ENCODE measurements around the gene SPACDR. TPM values are rescaled to one million over a fixed set of nuclear protein-coding genes. Genes with fewer than 3 reads are reported as not detected.

The SPACDR gene
- polyA plus RNA-seq, 1 donor (not counting 4 experiments of a cell fraction or from before 2014, with no cell fraction given) = 0.37 TPM

DNA sequence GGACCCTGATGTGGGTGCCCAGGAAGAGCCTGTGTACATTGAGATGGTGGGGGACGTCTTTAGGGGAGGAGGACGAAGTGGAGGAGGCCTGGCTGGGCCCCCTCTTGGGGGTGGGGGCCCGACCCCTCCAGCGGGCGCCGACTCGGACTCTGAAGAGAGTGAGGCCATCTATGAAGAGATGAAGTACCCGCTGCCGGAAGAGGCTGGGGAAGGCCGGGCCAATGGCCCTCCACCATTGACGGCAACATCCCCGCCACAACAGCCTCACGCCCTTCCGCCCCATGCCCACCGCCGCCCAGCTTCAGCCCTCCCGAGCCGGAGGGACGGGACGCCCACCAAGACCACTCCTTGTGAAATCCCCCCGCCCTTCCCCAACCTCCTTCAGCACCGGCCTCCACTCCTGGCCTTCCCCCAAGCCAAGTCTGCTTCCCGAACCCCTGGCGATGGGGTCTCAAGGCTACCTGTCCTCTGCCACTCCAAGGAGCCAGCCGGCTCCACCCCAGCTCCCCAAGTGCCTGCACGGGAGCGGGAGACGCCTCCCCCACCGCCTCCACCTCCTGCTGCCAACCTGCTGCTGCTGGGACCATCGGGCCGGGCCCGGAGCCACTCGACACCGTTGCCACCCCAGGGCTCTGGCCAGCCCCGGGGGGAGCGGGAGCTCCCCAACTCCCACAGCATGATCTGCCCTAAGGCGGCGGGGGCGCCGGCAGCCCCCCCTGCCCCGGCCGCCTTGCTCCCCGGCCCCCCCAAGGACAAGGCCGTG is 24.5 kb upstream of the SPACDR start:
- dilution Hi-C loops (cut with MboI; ENCODE audit: extremely low pct_ligation_motif_present, low sequenced_read_pairs) = no loop called here
- H3K4me1 ChIP-seq (ENCODE audit: control insufficient read depth, extremely low read depth, insufficient read depth, low read length) = peaks cover 10% of the 10 kb centered on the region

DNA sequence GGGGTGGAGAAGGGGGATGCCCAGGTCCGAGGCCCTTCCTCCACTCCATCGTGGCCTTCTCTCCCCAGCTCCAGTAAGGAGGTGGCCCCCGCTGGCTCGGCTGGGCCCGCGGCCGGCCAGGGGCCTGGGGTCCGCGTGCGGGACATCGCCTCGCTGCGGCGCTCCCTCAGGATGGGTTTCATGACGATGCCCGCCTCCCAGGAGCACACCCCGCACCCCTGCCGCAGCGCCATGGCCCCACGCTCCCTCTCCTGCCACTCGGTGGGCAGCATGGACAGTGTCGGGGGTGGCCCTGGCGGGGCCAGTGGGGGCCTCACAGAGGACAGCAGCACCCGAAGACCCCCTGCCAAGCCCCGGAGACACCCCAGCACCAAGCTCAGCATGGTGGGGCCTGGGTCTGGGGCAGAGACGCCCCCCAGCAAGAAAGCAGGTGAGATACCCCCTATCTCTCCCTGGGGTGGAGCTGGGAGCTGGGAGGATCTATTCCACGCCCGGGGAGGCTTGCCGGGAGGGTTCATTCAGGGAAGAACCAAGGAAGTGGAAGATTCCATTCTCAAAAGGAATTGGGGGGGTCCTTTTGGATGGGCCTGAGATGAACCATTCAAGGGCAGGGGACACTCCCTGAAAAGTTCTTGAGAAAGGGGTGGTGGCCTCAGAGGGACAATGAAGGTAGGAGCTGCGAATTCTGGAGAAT is 22.8 kb upstream of the SPACDR start:
- Histone ChIP-seq H2AFZ (ENCODE audit: control insufficient read depth, low read length) (no peak overlapping the region), H3K9ac (ENCODE audit: control insufficient read depth, extremely low read depth, insufficient read depth, low read length) (no peak overlapping the region), H3K27ac (ENCODE audit: control insufficient read depth, insufficient read depth, low read length) (no peak overlapping the region), H3K4me1 (ENCODE audit: control insufficient read depth, extremely low read depth, insufficient read depth, low read length) (no peaks in the 10 kb centered on the region), H3K4me3 (ENCODE audit: control insufficient read depth in 2 of 3, extremely low read depth in 1 of 3, insufficient read depth in 2 of 3, low read depth in 1 of 3, low read length in 3 of 3) (no peak overlapping the region), H3K4me2 (ENCODE audit: control insufficient read depth, extremely low read depth, insufficient read depth, low read depth, low read length) (no peak overlapping the region), H3K9me3 (ENCODE audit: control insufficient read depth, low read depth, low read length) (no peaks in the 10 kb centered on the region), H3K27me3 (ENCODE audit: control insufficient read depth, extremely low read depth, insufficient read depth, low read length) (no peaks in the 10 kb centered on the region), H3K36me3 (ENCODE audit: control insufficient read depth in 2 of 2, extremely low read depth in 1 of 2, insufficient read depth in 2 of 2, low read length in 2 of 2) (no peaks in the 10 kb centered on the region), H3K9me1 (ENCODE audit: control insufficient read depth, extremely low read depth, insufficient read depth, low read length) (no peaks in the 10 kb centered on the region), H4K20me1 (ENCODE audit: control insufficient read depth, extremely low read depth, insufficient read depth, low read length) (no peaks in the 10 kb centered on the region), H3K79me2 (ENCODE audit: control insufficient read depth, insufficient read depth, low read length) (no peaks in the 10 kb centered on the region)
- FAIRE-seq = no peak
- no peak for TF ChIP-seq EZH2 (IDR thresholded peaks at IDR 0.05; ENCODE audit: low read length)
- dilution Hi-C loops (cut with MboI; ENCODE audit: extremely low pct_ligation_motif_present, low sequenced_read_pairs) = no loop called here
- no peak for DNase-seq (ENCODE audit: low read depth, low spot score)

More for the DNA sequence above, 24.5 kb upstream of the SPACDR start:
- Histone ChIP-seq H3K9me3 (ENCODE audit: control insufficient read depth, low read depth, low read length) (no peaks in the 10 kb centered on the region), H3K9me1 (ENCODE audit: control insufficient read depth, extremely low read depth, insufficient read depth, low read length) (no peaks in the 10 kb centered on the region), H3K4me2 (ENCODE audit: control insufficient read depth, extremely low read depth, insufficient read depth, low read depth, low read length) (no peak overlapping the region), H3K36me3 (ENCODE audit: control insufficient read depth in 2 of 2, extremely low read depth in 1 of 2, insufficient read depth in 2 of 2, low read length in 2 of 2) (no peaks in the 10 kb centered on the region), H2AFZ (ENCODE audit: control insufficient read depth, low read length) (no peak overlapping the region), H3K27ac (ENCODE audit: control insufficient read depth, insufficient read depth, low read length) (no peak overlapping the region), H3K79me2 (ENCODE audit: control insufficient read depth, insufficient read depth, low read length) (no peaks in the 10 kb centered on the region), H3K27me3 (ENCODE audit: control insufficient read depth, extremely low read depth, insufficient read depth, low read length) (no peaks in the 10 kb centered on the region), H3K9ac (ENCODE audit: control insufficient read depth, extremely low read depth, insufficient read depth, low read length) (no peak overlapping the region), H4K20me1 (ENCODE audit: control insufficient read depth, extremely low read depth, insufficient read depth, low read length) (no peaks in the 10 kb centered on the region), H3K4me3 (ENCODE audit: control insufficient read depth in 2 of 3, extremely low read depth in 1 of 3, insufficient read depth in 2 of 3, low read depth in 1 of 3, low read length in 3 of 3) (no peak overlapping the region)
- DNase-seq (ENCODE audit: low read depth, low spot score) (no peak), FAIRE-seq (no peak)
- TF ChIP-seq EZH2 (IDR thresholded peaks at IDR 0.05; ENCODE audit: low read length) = no peak
- TF ChIP-seq, protein P1, sequence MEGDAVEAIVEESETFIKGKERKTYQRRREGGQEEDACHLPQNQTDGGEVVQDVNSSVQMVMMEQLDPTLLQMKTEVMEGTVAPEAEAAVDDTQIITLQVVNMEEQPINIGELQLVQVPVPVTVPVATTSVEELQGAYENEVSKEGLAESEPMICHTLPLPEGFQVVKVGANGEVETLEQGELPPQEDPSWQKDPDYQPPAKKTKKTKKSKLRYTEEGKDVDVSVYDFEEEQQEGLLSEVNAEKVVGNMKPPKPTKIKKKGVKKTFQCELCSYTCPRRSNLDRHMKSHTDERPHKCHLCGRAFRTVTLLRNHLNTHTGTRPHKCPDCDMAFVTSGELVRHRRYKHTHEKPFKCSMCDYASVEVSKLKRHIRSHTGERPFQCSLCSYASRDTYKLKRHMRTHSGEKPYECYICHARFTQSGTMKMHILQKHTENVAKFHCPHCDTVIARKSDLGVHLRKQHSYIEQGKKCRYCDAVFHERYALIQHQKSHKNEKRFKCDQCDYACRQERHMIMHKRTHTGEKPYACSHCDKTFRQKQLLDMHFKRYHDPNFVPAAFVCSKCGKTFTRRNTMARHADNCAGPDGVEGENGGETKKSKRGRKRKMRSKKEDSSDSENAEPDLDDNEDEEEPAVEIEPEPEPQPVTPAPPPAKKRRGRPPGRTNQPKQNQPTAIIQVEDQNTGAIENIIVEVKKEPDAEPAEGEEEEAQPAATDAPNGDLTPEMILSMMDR (optimal IDR thresholded peaks at IDR 0.05 in 1 of 3, IDR thresholded peaks at IDR 0.05 in 1 of 3, conservative IDR thresholded peaks at IDR 0.05 in 1 of 3; ENCODE audit: extremely low read depth in 1 of 3, insufficient read depth in 2 of 3, low read length in 3 of 3) = no peak

All from keratinocyte (primary cell).